ENCODE results near the gene ALDH1B1.
A peak's percentile ranks its signal among the peaks of the same experiment; 100 is the strongest.

The ALDH1B1 gene

GRCh38 chr9:38392235-38393127, at the start of gene ALDH1B1:
Gene ALDH1B1 (plus strand): TSS chr9:38392702. CDS start chr9:38395749, 3,047 bp downstream.
- peak within 1 kb of the TSS; percentile 94 for H3K4me3 ChIP-seq (ENCODE audit: low read depth, low read length)
- no peak for TF ChIP-seq CTCF (IDR thresholded peaks at IDR 0.05; ENCODE audit: borderline replicate concordance, insufficient read depth, low read depth, low read length)

- H3K4me3 ChIP-seq (ENCODE audit: low read depth, low read length) = no peak overlapping the region
- no peak for TF ChIP-seq CTCF (IDR thresholded peaks at IDR 0.05; ENCODE audit: borderline replicate concordance, insufficient read depth, low read depth, low read length)
These were observed 49.5 kb upstream of the ALDH1B1 start for GRCh38 chr9:38343037-38343436.

GRCh38 chr9:38343552-38343951, 49.0 kb upstream of the ALDH1B1 start:
- H3K4me3 ChIP-seq (ENCODE audit: low read depth, low read length) = no peak overlapping the region
- no peak for TF ChIP-seq CTCF (IDR thresholded peaks at IDR 0.05; ENCODE audit: borderline replicate concordance, insufficient read depth, low read depth, low read length)

GRCh38 chr9:38344566-38345324, 47.8 kb upstream of the ALDH1B1 start:
- H3K4me3 ChIP-seq (ENCODE audit: low read depth, low read length) = no peak overlapping the region
- TF ChIP-seq CTCF (IDR thresholded peaks at IDR 0.05; ENCODE audit: borderline replicate concordance, insufficient read depth, low read depth, low read length) = no peak

GRCh38 chr9:38345851-38346755, 46.4 kb upstream of the ALDH1B1 start:
- no peak for TF ChIP-seq CTCF (IDR thresholded peaks at IDR 0.05; ENCODE audit: borderline replicate concordance, insufficient read depth, low read depth, low read length)
- H3K4me3 ChIP-seq (ENCODE audit: low read depth, low read length) = no peak overlapping the region

GRCh38 chr9:38346811-38347210, 45.7 kb upstream of the ALDH1B1 start:
- no peak overlapping the region for H3K4me3 ChIP-seq (ENCODE audit: low read depth, low read length)

More at GRCh38 chr9:38346811-38347210, 45.7 kb upstream of the ALDH1B1 start:
- TF ChIP-seq CTCF (IDR thresholded peaks at IDR 0.05; ENCODE audit: borderline replicate concordance, insufficient read depth, low read depth, low read length) = no peak
